Liver (tissue), 9 donors: ENCODE results near the gene GABRD. TPM values are rescaled to one million over a fixed set of nuclear protein-coding genes. Genes with fewer than 3 reads are reported as not detected.

Experiments used
- DNase-seq: peaks from one replicate; pipeline ENCODE4 v3.0.0-alpha.2; 2017; ENCODE audit warnings: low spot score
- H3K27ac ChIP-seq, 2 donors: one replicate each; pipeline ENCODE4 v1.7.0; 2013; ENCODE audit warnings: inconsistent platforms in 2 of 2, low read length in 2 of 2, control low read depth in 1 of 2, low read depth in 1 of 2, mild to moderate bottlenecking in 1 of 2
- H3K27me3 ChIP-seq, 4 donors: one replicate each; pipeline versions ENCODE4 v1.6.1 to v1.7.0; 2013; ENCODE audit warnings: low read length in 3 of 4, inconsistent platforms in 1 of 4, mild to moderate bottlenecking in 1 of 4, moderate library complexity in 1 of 4; ENCODE audit not compliant: control insufficient read depth in 4 of 4, insufficient read depth in 4 of 4
- H3K36me3 ChIP-seq, 4 donors: one replicate each; pipeline versions ENCODE4 v1.6.1 to v1.7.0; 2013; ENCODE audit warnings: low read length in 3 of 4, mild to moderate bottlenecking in 3 of 4, low read depth in 1 of 4, moderate library complexity in 1 of 4; ENCODE audit not compliant: control insufficient read depth in 4 of 4, insufficient read depth in 3 of 4
- H3K4me1 ChIP-seq, 4 donors: one replicate each; pipeline versions ENCODE4 v1.6.1 to v1.7.0; 2013; ENCODE audit warnings: low read length in 3 of 4, mild to moderate bottlenecking in 3 of 4, moderate library complexity in 1 of 4; ENCODE audit not compliant: control insufficient read depth in 4 of 4, insufficient read depth in 4 of 4
- H3K4me3 ChIP-seq, 3 donors: one replicate each; pipeline versions ENCODE4 v1.6.1 to v1.7.0; 2013; ENCODE audit warnings: low read length in 3 of 3, control low read depth in 1 of 3, low read depth in 1 of 3, mild to moderate bottlenecking in 1 of 3
- H3K9ac ChIP-seq, 2 donors: one replicate each; pipeline ENCODE4 v1.7.0; 2013; ENCODE audit warnings: low read length in 2 of 2, mild to moderate bottlenecking in 2 of 2, moderate library complexity in 2 of 2, control low read depth in 1 of 2, low read depth in 1 of 2
- H3K9me3 ChIP-seq, 4 donors: one replicate each; pipeline versions ENCODE4 v1.6.1 to v1.7.0; 2013; ENCODE audit warnings: low read length in 3 of 4; ENCODE audit not compliant: control insufficient read depth in 4 of 4
- CTCF ChIP-seq: fragments of 150-350 bp; IDR thresholded peaks from 2 replicates; pipeline ENCODE4 v1.5.1; 2017; ENCODE audit warnings: improper control_type of control experiment, low read depth, low read length; ENCODE audit not compliant: missing input control
- EGR1 ChIP-seq, 2 donors: IDR thresholded peaks; 2 replicates each; pipeline ENCODE4 v1.6.1; 2016 to 2018; ENCODE audit warnings: antibody characterized with exemption in 2 of 2, low read depth in 2 of 2
- FOXA1 ChIP-seq: IDR thresholded peaks from 2 replicates; pipeline ENCODE4 v1.6.1; 2016; ENCODE audit warnings: antibody characterized with exemption
- FOXA2 ChIP-seq: IDR thresholded peaks from 2 replicates; pipeline ENCODE4 v1.6.1; 2016; ENCODE audit warnings: antibody characterized with exemption
- GABPA ChIP-seq, 2 donors: IDR thresholded peaks in 1 of 2; conservative IDR thresholded peaks in 1 of 2; 2 replicates each; pipeline ENCODE4 v1.6.1; 2016; ENCODE audit warnings: antibody characterized with exemption in 2 of 2, mild to moderate bottlenecking in 1 of 2, moderate library complexity in 1 of 2
- HNF4A ChIP-seq, 2 donors: conservative IDR thresholded peaks; 2 replicates each; pipeline ENCODE4 v1.6.1; 2016; ENCODE audit warnings: antibody characterized with exemption in 2 of 2, mild to moderate bottlenecking in 2 of 2
- HNF4G ChIP-seq: IDR thresholded peaks from 2 replicates; pipeline ENCODE4 v1.6.1; 2016; ENCODE audit warnings: antibody characterized with exemption
- JUND ChIP-seq, 2 donors: IDR thresholded peaks; 2 replicates each; pipeline ENCODE4 v1.6.1; 2016; ENCODE audit warnings: antibody characterized with exemption in 2 of 2
- MAX ChIP-seq: IDR thresholded peaks from 2 replicates; pipeline ENCODE4 v1.6.1; 2016; ENCODE audit warnings: antibody characterized with exemption
- NR2F2 ChIP-seq: IDR thresholded peaks from 2 replicates; pipeline ENCODE4 v1.6.1; 2016; ENCODE audit warnings: antibody characterized with exemption
- RAD21 ChIP-seq, 2 donors: IDR thresholded peaks; 2 replicates each; pipeline ENCODE4 v1.6.1; 2016; ENCODE audit warnings: antibody characterized with exemption in 2 of 2, mild to moderate bottlenecking in 2 of 2
- REST ChIP-seq: IDR thresholded peaks from 2 replicates; pipeline ENCODE4 v1.6.1; 2016; ENCODE audit warnings: antibody characterized with exemption, mild to moderate bottlenecking
- RXRA ChIP-seq, 2 donors: IDR thresholded peaks; 2 replicates each; pipeline ENCODE4 v1.6.1; 2017 to 2018; ENCODE audit warnings: antibody characterized with exemption in 2 of 2, mild to moderate bottlenecking in 1 of 2
- SP1 ChIP-seq: IDR thresholded peaks from 2 replicates; pipeline ENCODE4 v1.6.1; 2018; ENCODE audit warnings: antibody characterized with exemption, mild to moderate bottlenecking
- TAF1 ChIP-seq: conservative IDR thresholded peaks from 2 replicates; pipeline ENCODE4 v1.6.1; 2016; ENCODE audit warnings: antibody characterized with exemption, mild to moderate bottlenecking
- YY1 ChIP-seq: IDR thresholded peaks from 2 replicates; pipeline ENCODE4 v1.6.1; 2016; ENCODE audit warnings: antibody characterized with exemption, mild to moderate bottlenecking
- ZBTB33 ChIP-seq: IDR thresholded peaks from 2 replicates; pipeline ENCODE4 v1.6.1; 2016; ENCODE audit warnings: antibody characterized with exemption
- WGBS: extraction: QIAGEN DNeasy Blood & Tissue Kit; methylation state at CpG from one replicate; pipeline ENCODE4 v1.1.7; 2013; 5-methylcytosine and 5-hydroxymethylcytosine counted together
- polyA plus RNA-seq, 2 donors: library from polyadenylated mRNA; stranded (reverse) in 1 of 2; unstranded in 1 of 2; fragments of 200-250 nt in 1 of 2; fragments of >200 nt in 1 of 2; fragmentation: Nextera tagmentation in 1 of 2; extraction: Ambion mirVana in 1 of 2; gene quantifications; one replicate each; pipeline versions ENCODE4 v1.2.1 to v1.2.3, GENCODE V29; 2013 to 2015
- total RNA-seq, 2 donors: library from RNA; depleted of rRNA; stranded (reverse); fragments of >200 nt; gene quantifications; one replicate each; pipeline ENCODE4 v1.2.3, GENCODE V29; 2014
- donor health status: healthy.
- donor health status: healthy.
- donor health status: healthy.
- donor health status: healthy.
- donor health status: healthy.

GABRD gene
- total and polyA plus RNA-seq, 4 donors = 0.29 TPM; not detected in 3

- 98% methylated on average over 7 of the region's 7 CpGs for WGBS
- H3K36me3 ChIP-seq = peaks cover 4 to 16% (median 13%) of the 10 kb centered on the region in 4 donors
Observed at GRCh38 chr1:2078170-2078569, 59.0 kb downstream of the GABRD start.

GRCh38 chr1:2079396-2080085 is 60.4 kb downstream of the GABRD start:
- no peak for TF ChIP-seq JUND (IDR thresholded peaks at IDR 0.05)
- TF ChIP-seq RAD21 (IDR thresholded peaks at IDR 0.05) = no peak
- no peak for TF ChIP-seq RXRA (IDR thresholded peaks at IDR 0.05)
- no peak for TF ChIP-seq GABPA (IDR thresholded peaks at IDR 0.05 in 1 of 2, conservative IDR thresholded peaks at IDR 0.05 in 1 of 2)
- TF ChIP-seq YY1 = no peak
- no peak for TF ChIP-seq CTCF
- Histone ChIP-seq H3K36me3 (peaks cover 0 to 15% (median 12%) of the 10 kb centered on the region in 4 donors), H3K4me3 (no peak overlapping the region), H3K27me3 (no peaks in the 10 kb centered on the region), H3K4me1 (no peaks in the 10 kb centered on the region), H3K9me3 (peaks cover 3 to 20% (median 14%) of the 10 kb centered on the region in 4 donors), H3K9ac (no peak overlapping the region), H3K27ac (no peak overlapping the region)
- 96% methylated on average over 28 of the region's 28 CpGs for WGBS
- no peak for DNase-seq

More at GRCh38 chr1:2078170-2078569, 59.0 kb downstream of the GABRD start:
- no peak overlapping the region for H3K4me3 ChIP-seq
- H3K27me3 ChIP-seq = no peaks in the 10 kb centered on the region
- peaks cover 3 to 20% (median 14%) of the 10 kb centered on the region in 4 donors for H3K9me3 ChIP-seq
- DNase-seq = no peak
- H3K27ac ChIP-seq = no peak overlapping the region
- H3K9ac ChIP-seq = no peak overlapping the region
- no peak for TF ChIP-seq NR2F2
- H3K4me1 ChIP-seq = no peaks in the 10 kb centered on the region

- DNase-seq = no peak
- Histone ChIP-seq H3K27me3 (no peaks in the 10 kb centered on the region), H3K4me1 (no peaks in the 10 kb centered on the region), H3K4me3 (no peak overlapping the region), H3K27ac (no peak overlapping the region), H3K36me3 (peaks cover 0 to 13% (median 12%) of the 10 kb centered on the region in 4 donors), H3K9ac (no peak overlapping the region), H3K9me3 (peaks cover 3 to 20% (median 14%) of the 10 kb centered on the region in 4 donors)
- WGBS = 96% methylated on average over 16 of the region's 16 CpGs
- TF ChIP-seq FOXA1 (no peak), GABPA (IDR thresholded peaks at IDR 0.05 in 1 of 2, conservative IDR thresholded peaks at IDR 0.05 in 1 of 2) (no peak), SP1 (no peak), ZBTB33 (no peak), JUND (IDR thresholded peaks at IDR 0.05) (no peak), HNF4A (conservative IDR thresholded peaks at IDR 0.05) (no peak), HNF4G (no peak), TAF1 (no peak), NR2F2 (no peak), REST (no peak), FOXA2 (no peak), YY1 (no peak), RXRA (IDR thresholded peaks at IDR 0.05) (no peak), EGR1 (IDR thresholded peaks at IDR 0.05; ENCODE audit: low read depth in 2 of 2) (no peak), RAD21 (IDR thresholded peaks at IDR 0.05) (no peak), CTCF (no peak), MAX (no peak)
Observed at GRCh38 chr1:2080140-2080539, 61.0 kb downstream of the GABRD start.
